ENCODE results near the gene TK2. TPM values are rescaled to one million over a fixed set of nuclear protein-coding genes. Genes with fewer than 3 reads are reported as not detected.

TK2 gene
- total RNA-seq, 1 donor from 2014 or later = 13.7 TPM

- no peak overlapping the region for H3K4me3 ChIP-seq (ENCODE audit: low read depth, low read length)
- TF ChIP-seq CTCF (conservative IDR thresholded peaks at IDR 0.05; ENCODE audit: low read depth, low read length) = no peak
- DNase-seq (ENCODE audit: low read depth) = no peak
These were observed 25.2 kb downstream of the TK2 start for GRCh38 chr16:66524601-66525164.

- H3K4me3 ChIP-seq (ENCODE audit: low read depth, low read length) = no peak overlapping the region
- no peak for TF ChIP-seq CTCF (conservative IDR thresholded peaks at IDR 0.05; ENCODE audit: low read depth, low read length)
- no peak for DNase-seq (ENCODE audit: low read depth)
These were observed 26.0 kb downstream of the TK2 start for GRCh38 chr16:66523861-66524354.

- no peak overlapping the region for H3K4me3 ChIP-seq (ENCODE audit: low read depth, low read length)
- TF ChIP-seq CTCF (conservative IDR thresholded peaks at IDR 0.05; ENCODE audit: low read depth, low read length) = no peak
- DNase-seq (ENCODE audit: low read depth) = no peak
These were observed 26.9 kb downstream of the TK2 start for GRCh38 chr16:66522816-66523590.

GRCh38 chr16:66521951-66522771, 27.8 kb downstream of the TK2 start:
- no peak for TF ChIP-seq CTCF (conservative IDR thresholded peaks at IDR 0.05; ENCODE audit: low read depth, low read length)
- DNase-seq (ENCODE audit: low read depth) = no peak
- H3K4me3 ChIP-seq (ENCODE audit: low read depth, low read length) = no peak overlapping the region

GRCh38 chr16:66521252-66521713, 28.6 kb downstream of the TK2 start:
- no peak for DNase-seq (ENCODE audit: low read depth)
- no peak for TF ChIP-seq CTCF (conservative IDR thresholded peaks at IDR 0.05; ENCODE audit: low read depth, low read length)
- H3K4me3 ChIP-seq (ENCODE audit: low read depth, low read length) = no peak overlapping the region

- TF ChIP-seq CTCF (conservative IDR thresholded peaks at IDR 0.05; ENCODE audit: low read depth, low read length) = no peak
- H3K4me3 ChIP-seq (ENCODE audit: low read depth, low read length) = no peak overlapping the region
These were observed 29.3 kb downstream of the TK2 start for GRCh38 chr16:66520406-66521170.

More at GRCh38 chr16:66520406-66521170, 29.3 kb downstream of the TK2 start:
- DNase-seq (ENCODE audit: low read depth) = no peak

Data from epithelial cell of proximal tubule (primary cell).